HEK293T (cell line): ENCODE results near the gene SLC18B1.

Source experiments
- FOXA1 ChIP-seq: fragments of 450-650 bp; IDR thresholded peaks from 2 replicates; pipeline ENCODE4 v1.6.1; 2016; ENCODE audit warnings: mild to moderate bottlenecking
- FOXM1 ChIP-seq: fragments of 450-650 bp; IDR thresholded peaks from 2 replicates; pipeline ENCODE4 v1.6.1; 2017; ENCODE audit warnings: mild to moderate bottlenecking, borderline replicate concordance
- L3MBTL2 ChIP-seq: fragments of 450-650 bp; conservative IDR thresholded peaks from 2 replicates; pipeline ENCODE4 v1.6.1; 2016; ENCODE audit warnings: mild to moderate bottlenecking

DNA sequence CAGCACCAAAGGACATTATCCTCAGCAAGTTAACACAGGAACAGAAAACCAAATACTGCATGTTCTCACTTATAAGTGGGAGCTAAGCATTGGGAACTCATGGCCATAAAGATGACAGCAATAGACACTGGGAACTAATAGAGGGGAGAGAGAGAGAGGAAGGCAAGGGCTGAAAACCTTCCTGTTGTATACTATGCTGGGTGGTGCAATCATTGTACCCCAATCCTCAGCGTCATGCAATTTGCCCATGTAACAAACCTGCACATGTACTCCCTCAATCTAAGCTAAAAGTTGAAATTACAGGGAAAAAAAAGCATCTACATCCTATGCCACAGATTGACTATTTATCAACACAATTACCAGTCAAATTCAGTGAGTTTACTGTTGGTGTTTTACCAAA lies 64.6 kb downstream of the SLC18B1 start:
- TF ChIP-seq FOXA1 = no peak
- no peak for TF ChIP-seq L3MBTL2
- no peak for TF ChIP-seq FOXM1
